ENCODE measurements around the gene AADACL2.

DNA sequence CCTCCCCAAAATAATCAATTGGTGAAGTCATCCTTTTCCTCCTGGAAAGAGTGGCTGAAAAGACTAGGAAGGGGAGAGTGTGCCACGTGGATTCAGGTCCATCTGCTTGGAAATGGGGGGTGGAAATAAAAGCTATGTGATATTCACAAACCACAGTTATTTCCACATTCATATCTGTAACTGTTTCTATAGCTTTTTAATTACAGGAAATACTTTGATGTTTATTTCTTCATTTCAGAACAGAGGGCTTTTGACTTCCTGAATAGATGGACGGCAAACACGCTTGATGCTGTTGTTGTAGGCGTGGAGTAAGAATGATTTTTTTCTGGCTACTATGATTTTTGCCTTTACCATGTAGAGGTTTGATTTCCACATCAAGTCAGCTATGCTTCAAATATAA, 10.1 kb downstream of the AADACL2 start:
- TF ChIP-seq, protein P1, sequence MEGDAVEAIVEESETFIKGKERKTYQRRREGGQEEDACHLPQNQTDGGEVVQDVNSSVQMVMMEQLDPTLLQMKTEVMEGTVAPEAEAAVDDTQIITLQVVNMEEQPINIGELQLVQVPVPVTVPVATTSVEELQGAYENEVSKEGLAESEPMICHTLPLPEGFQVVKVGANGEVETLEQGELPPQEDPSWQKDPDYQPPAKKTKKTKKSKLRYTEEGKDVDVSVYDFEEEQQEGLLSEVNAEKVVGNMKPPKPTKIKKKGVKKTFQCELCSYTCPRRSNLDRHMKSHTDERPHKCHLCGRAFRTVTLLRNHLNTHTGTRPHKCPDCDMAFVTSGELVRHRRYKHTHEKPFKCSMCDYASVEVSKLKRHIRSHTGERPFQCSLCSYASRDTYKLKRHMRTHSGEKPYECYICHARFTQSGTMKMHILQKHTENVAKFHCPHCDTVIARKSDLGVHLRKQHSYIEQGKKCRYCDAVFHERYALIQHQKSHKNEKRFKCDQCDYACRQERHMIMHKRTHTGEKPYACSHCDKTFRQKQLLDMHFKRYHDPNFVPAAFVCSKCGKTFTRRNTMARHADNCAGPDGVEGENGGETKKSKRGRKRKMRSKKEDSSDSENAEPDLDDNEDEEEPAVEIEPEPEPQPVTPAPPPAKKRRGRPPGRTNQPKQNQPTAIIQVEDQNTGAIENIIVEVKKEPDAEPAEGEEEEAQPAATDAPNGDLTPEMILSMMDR (IDR thresholded peaks at IDR 0.05; ENCODE audit: low read depth, low read length, missing input control), result no peak
- TF ChIP-seq EGR1 (IDR thresholded peaks at IDR 0.05; ENCODE audit: low read depth in 2 of 2), result no peak
- TF ChIP-seq RAD21 (IDR thresholded peaks at IDR 0.05), result no peak
- no peak for TF ChIP-seq YY1 (IDR thresholded peaks at IDR 0.05)
- TF ChIP-seq, protein P2, sequence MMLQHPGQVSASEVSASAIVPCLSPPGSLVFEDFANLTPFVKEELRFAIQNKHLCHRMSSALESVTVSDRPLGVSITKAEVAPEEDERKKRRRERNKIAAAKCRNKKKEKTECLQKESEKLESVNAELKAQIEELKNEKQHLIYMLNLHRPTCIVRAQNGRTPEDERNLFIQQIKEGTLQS (IDR thresholded peaks at IDR 0.05), result no peak
- TF ChIP-seq, protein P3, sequence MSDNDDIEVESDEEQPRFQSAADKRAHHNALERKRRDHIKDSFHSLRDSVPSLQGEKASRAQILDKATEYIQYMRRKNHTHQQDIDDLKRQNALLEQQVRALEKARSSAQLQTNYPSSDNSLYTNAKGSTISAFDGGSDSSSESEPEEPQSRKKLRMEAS (IDR thresholded peaks at IDR 0.05), result no peak
- no peak for TF ChIP-seq TAF1 (conservative IDR thresholded peaks at IDR 0.05)

Data from liver (tissue), 3 donors.